Measurements from ENCODE around the gene LMX1B.

Gene LMX1B

DNA sequence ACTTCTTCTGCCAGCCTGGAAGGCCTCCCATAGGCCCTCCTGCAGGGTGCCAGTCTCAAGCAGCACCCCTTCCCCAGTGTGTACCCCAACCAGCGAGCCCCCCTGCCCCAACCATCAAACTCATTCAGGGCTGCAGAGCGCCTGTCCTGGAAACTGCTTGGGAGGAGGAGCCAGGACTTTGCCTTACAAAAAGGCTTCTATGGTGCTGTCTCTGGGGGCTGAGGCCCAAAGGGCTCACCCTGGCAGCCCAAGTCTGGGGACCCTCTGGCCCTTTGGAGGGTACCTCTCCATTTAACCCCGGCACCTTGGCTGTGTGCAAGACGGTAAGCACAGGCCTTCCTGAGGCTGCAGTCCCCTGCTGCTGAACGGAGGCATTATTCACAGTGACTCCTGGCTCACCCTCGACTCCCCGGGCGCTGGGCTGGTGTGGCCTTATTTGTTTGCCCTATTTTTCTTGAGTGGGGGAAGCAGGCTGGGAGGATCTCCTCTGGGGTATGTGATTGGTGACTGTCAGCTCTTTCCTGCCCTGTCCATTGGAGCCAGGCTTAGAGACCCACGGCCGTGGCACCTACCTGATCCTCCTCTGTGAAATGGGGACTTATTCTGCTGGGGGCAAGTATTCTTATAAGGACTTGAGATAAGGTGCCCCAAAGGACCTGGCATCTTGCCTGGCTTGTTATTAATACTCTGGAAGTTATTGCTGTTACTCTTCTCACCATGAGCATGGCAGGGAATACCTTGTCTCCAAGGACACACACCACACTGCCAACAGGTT lies 5.8 kb downstream of the LMX1B start:
- no peak for DNase-seq

DNA sequence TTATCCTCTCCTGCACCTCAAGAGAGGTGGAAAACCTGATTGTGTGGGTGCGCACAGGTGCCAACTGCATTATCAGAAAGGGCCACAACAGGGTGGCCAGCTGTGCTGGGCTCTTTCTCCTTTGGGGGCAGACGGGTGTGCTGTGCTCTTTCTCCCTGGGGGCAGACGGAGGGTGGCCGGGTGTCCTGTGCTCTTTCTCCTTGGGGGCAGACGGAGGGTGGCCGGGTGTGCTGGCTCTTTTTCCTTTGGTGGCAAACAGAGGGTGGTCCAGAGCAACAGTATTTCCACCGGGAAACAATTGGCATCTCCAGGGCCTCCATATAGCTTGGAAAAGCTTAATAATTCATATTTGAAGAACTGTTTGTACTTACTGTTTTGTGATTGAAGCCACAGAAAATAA lies 6.8 kb downstream of the LMX1B start:
- DNase-seq: no peak

DNA sequence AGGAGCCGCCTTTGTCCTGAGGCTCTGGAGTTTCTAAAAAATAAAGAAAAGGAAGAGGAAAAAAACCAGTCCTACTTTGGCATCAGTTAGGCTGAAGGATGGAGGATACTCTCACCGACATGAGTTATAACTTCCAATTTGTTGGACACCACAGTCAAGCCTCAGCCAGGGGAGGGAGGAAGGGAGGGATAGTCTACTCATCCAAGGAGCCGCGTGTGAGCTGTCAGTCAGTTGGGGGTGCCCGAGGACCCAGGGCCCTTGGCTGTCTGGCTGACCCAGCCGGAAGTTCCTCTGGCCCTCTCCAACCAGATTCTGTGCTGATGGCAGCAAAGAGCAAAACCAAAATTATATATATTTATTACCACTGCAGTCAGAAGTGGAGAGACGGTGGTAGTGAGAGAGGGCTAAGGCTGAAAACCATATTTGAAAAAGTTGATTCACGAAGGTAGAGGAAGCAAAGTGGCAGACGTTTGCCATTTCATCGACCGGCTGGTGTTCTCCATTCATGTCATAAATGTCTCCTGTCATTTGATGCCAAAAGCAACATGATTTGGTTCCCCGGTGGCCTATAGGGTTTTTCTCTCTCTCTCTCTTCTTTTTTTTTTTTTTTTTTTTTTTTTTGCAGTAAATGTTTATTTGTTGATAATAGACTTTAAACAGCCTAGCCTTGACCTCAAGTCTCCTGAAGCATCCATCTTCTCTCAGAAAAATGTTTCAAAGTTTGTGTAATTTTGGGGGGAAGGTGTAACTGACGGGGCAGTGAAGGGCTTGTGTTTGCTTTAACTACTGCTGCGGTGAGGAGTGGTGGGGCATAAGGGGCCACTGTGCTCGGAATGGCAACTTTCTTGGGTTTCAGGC lies 7.6 kb downstream of the LMX1B start:
- no peak for DNase-seq

DNA sequence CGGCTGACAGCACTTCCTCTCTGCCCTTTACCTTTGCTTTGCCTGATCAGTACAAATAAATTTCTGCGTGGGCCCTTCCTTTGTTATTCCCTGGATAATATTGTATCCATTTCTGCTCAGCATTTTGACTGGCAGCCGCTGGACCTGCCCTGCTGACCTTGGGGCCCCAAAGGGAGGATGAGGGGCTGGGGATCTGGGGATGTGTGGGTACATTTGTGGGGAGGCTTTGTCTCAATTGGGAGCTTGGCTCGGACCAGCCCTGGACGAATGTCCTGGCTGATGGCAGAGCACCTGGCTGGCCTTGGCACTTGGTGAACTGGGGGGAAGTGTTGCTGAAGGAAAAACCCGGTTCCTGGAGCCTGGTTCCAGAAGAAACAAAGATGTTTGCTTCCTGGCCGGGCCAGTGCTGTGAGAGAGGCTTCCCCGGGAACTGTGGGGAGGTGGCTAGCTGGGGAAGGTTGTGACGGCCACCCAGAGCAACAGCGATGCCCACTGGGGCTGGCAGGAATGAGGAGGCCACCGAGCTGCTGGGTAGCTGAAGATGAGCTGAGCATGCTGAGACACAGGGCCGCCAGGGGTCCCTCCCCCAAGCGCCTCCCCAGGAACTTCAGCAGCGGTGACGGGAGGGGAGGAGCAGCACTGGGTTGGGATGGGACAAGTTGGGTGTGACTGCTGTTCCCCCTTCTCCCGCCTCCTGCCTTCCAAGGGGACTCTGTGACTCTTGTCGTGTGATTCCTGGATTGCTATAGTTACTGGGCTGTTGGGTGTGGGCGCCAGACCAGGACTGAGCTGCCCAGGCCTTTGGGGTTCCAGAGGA lies 8.4 kb downstream of the LMX1B start:
- DNase-seq: no peak

DNA sequence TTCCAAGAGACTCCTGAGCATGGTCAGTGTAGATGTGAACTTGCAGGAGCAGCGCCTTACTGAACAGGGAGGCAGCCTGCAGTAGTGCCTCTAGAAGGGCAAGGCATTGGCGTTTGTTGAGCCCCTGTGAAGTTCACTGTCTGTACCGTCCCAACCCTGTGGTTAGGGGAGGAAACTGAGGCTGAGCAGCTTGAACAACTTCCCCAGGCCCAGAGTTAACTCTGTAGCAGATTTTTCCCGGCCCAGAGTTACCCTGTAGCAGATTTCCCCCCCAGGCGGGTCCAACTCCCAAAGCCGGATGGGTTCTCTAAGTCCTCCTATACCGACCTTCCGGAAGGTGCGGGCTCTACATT lies 9.6 kb downstream of the LMX1B start:
- no peak for DNase-seq

DNA sequence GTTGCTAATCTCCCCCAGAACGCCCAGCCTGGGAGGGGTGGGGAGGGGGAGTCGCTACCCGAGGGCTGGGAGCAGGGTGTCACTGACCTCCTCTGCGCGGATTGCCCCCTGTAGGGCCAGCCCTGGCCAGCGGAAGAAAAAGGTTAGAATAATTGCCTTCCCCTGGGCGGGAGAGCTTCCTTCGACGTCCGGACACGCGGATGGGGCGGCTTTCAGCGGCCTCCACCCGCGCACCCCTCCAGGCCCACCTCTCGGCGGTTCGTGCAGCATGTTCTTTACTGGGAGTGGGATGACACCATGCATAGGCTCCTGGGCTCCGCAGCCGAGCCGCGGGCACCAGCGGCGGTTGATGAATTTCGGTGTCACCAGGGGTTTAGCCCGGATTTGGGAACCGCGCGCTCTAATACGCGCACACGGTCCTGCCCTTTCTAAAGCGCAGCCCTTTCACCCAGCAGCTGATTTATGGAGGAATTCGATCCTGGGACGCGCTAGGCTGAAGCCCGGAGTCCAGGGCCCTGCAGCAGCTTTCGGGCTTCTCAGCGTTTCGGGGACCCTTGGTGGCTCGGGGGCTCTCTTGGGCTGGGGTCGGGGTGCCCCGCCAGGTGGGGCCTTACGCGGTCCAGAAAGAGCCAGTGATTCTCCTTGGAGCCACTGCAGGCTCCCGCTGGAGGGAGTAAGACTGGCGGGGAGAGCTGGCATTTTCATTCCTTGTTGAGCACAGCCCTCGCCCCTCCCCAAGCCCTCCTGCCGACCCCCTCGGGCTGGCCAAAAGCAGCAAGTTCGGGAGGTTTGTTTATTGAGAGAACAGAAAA lies 10.1 kb downstream of the LMX1B start:
- DNase-seq: no peak

DNA sequence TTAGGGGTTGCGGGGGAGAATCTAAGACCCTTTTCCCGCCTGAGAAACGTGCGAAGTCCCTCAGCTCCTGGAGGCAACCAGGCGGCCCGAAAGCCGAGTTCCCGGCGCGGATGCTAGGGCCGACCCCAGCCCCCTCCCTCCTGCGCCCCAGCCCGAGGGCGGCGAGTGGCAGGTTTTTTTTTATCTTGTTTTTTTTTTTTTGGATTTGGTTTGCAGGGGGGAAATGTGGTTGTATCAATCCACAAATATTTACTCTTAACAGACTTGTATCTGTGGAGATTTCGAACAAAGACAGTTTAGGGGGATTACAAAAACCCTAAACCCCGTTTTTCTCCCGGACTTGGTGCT lies 10.7 kb downstream of the LMX1B start:
- DNase-seq: no peak

DNA sequence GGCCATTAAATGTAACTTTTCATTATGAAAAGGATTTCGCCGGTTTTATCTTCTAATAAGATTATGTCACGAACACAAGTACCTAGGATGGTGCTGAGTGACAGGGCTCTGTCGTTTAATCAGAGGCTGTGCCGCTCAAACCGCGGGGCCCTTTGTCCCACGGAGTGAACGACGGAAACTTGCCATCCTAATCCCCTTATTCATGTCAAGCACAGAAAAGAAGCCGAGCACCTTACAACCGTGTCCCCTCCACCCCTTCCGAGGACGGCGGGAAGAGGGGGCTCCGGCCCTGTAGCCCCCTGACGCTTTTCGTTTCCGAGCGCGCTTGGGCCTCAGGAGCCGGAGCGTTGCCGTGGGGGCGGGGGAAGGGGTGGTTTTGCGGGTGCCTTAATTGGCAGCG lies 11.2 kb downstream of the LMX1B start:
- DNase-seq: no peak

DNA sequence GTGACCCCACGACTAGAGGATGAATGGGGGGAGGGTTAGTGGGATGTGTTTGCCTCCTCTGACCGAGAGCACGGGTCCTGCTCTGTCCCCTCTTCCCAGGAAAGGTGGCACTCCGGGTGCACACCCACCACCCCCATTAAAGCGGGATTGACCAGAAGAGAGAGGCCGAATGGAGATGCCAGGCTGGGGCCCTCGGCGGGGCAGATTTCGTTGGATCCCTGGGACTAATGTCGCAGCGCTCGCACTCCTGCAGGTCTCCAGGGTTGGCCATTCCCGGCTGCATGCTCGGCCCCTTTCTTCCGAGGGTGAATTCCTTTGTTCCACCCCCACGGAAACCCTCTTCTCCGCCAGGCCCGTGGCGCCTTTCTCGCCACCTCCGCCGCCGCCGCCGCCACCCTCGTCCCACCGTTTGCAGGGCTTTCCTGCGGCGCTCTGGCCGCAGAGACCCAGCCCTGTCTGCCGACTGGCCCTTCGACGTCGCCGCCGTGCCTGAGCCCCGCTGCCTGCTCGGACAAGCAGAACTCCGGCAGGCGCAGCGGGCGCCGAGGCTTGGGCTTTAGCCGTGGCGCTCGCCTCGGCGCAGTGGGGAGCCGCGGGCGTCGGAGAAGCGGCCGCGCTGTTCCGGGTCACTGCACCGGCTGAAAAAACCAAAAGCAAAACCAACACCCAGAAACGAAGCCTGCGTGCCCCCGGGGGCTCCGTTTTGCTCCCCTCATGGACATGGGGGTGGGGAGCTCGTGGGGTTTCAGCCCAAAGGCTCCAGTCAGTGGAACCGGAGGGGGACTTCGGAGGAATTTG lies 11.8 kb downstream of the LMX1B start:
- DNase-seq: no peak

DNA sequence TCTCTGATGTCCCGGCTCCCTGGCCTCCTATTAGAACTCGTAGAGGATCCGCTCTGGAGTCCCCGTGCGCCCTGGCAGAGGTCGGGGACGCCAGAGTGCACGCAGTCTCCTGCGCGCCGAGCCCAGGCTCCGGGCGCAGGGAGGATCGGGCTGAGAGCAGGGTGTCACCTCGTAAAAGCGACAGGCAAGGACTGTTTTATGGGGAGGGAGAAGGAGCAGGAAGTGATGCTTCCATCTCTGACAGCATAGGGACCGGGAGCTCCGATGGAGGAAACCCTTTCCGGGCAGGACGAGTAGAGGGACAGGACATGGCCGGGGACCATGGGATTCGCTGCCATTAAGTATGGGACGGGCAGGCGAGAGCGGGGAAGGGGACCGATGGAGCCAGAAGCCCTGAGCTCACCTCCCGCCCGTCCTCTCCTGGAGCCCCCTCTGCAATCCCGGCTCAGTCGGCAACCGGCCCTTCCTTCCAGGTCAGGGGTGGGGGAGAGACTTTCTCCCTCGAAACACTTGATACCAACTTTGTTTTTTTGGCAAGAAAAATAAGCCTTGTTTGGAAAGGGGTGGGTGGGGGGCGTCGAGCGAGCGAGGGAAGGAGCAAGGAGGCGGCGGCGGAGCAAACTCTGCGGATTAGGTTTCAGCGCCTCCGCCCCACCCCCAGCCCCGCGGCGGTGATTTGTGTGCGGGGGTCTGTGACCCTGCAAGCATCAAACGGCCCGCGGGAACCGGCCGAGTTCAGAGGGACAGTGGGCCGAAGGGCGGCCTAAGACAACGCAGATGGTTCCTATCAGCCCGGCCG lies 12.6 kb downstream of the LMX1B start:
- no peak for DNase-seq

DNA sequence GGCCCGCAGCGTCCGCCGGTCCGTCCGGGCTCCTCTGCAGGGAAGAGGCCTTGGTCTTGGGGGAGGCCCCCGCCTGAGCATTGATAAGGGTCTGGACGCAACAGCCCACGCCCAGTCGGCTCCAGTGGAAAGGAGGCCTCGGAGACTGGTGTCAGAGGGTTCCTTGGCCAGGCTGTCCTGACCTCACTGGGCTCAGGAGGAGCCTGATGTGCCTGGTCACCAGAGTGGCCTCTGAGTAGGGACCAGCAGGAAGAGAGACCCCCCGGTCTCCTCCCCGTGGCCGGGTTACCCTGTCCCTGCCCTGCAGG lies 13.2 kb downstream of the LMX1B start:
- DNase-seq: no peak

DNA sequence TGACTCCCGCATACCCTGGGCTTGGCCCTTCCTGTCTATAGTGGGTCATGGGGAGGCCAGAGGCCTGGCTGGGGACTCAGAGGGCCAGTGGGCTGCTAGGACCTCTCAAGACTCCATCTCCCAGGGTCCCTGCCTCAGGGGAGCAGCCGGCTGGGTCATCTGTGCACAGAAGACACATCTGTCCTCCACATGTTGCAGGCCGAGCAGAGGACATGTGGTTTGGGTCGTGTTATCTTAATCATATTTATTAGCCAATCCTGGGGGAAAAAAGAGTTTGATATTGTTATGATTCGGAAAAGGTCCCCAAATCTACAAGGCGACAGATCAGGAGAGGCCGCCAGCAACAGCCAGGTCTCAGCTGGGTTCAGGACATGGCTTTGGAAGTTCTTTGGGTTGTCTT lies 14.4 kb downstream of the LMX1B start:
- DNase-seq: no peak

DNA sequence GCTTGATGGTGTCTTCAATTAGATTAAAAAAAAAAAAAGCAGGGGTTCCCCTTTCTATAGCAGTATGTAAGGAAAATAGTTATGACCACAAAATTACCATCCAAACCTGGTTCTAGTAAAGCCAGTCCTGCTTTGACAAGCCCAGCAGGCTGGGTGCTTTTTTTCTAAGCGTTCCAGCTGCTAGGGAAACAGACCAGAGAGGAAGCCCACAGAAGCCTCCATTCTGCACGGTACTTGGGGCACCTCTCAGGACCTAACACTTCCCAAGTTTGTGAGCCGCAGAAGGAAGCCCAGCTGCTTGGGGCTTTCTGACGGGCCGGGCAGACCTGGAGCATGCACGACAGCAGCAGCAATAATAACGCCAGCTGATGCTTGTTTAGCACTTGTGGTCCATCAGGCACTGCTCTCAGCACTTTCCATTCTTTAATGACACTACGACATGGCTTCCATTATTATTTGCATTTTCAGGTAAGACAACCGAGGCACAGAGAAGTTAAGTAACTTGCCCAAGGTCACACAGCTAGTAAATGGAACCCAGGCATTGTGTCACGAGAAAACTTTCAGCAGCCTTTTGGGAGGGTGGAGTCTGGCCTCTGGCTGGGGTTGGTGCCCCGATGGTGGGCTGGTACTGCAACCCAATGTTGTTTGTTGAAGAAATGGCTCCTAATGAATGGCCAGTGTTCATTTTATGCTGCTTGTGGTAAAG lies 15.4 kb downstream of the LMX1B start:
- no peak for DNase-seq

DNA sequence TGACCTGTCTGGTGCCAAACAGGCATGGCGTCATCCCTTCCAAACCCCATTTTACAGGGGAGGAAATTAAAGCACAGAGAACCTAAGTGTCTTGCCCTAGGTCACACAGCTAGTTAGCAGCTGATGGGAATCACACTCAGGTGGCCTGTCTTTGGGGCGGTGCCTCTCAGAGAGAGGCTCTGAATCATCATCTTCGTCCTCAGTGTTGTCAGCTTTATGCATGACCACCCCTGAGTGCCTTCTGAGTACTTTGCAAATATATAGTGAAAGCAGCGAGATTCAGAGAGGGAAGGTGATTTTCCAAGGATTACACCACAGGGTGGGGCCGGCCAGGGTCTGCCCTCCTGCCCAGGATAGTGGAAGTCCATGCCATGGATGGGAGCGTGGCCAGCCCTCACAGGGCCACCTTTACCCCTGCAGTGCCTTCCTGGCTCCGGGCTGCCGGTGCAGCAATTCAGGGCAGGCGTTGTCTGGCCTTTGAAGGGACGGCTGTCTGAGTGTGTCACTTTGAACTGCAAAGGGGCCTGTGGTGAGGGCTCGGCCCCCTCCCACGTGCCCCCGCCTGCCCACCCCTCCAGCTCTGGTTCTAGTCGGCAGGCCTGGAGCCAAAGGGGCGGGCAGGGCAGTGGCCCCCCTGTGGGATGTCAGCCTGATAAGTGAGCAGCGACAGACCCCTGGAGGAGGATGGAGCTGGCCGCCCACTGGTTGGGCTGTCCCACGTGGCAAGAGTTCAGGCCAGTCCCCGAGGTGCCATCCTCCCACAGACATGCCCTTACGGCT lies 16.9 kb downstream of the LMX1B start:
- DNase-seq: no peak

DNA sequence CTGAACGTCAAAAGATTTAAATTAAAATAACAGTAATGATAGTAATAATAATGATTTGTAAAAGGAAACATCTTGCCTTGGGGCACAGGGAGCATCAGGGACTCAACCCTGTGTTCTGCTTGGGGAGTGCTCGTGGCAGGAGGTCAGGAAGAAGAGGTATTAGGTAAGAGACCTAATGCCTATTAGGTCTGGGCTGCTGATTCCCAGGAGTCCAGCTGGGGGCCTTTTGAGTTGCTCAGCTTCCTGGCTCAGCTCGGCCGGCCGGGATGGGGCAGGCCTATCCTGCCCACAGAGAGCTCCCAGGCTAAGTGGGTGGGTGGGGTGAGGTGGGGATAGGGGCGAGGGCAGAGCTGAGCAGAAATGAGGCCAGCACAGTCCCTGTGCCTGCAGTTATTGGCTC lies 17.5 kb downstream of the LMX1B start:
- no peak for DNase-seq

DNA sequence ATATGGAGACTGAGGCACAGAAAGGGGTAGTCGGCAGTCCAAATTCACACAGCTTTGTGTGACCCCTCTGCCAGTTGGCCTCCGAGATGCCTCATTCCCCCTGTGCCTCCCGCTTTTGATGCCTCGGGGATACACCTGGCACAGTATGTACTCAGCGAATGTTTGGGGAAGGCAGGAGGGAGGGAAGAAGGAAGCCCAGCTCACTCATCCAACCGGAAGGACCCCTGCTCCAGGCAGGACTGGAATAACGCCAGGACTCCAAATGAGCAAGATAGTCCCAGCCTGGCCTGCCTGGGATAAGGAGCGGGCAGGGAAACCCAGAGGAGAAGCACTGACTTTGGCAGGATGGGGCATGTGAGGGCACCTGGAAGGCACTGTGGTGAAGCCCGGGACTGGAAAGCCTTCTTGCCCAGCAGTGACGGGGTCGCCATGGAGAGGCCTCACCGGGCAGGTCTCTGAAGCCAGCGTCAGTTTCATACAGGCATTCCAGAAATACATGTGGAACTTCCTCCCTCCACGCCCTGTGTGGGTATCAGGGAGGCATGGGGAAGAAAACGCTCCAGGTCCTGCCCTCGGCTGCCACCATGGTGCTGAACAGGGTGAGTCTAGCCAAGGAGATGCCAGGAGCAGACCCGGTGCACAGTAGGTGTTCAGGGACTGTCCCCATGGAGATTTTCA lies 20.3 kb downstream of the LMX1B start:
- DNase-seq: no peak

DNA sequence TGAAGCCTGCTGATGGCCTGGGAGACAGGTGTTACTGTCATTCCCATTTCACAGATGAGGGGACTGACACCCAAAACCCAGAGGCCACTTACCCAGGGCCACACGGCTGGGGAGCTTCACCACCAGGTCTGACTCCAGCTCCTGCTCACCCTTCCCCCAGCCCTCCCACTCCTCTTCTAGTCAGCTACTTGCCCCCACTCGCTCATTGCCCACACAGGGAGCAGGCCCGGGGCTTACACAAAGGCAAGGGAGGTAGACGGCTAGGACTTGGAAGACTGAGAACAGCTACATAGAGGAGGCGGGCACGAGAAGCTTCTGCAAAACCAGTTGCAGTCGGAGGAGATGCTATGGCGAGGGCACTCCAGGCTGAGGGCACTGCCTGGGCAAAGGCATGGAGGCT lies 21.3 kb downstream of the LMX1B start:
- no peak for DNase-seq

DNA sequence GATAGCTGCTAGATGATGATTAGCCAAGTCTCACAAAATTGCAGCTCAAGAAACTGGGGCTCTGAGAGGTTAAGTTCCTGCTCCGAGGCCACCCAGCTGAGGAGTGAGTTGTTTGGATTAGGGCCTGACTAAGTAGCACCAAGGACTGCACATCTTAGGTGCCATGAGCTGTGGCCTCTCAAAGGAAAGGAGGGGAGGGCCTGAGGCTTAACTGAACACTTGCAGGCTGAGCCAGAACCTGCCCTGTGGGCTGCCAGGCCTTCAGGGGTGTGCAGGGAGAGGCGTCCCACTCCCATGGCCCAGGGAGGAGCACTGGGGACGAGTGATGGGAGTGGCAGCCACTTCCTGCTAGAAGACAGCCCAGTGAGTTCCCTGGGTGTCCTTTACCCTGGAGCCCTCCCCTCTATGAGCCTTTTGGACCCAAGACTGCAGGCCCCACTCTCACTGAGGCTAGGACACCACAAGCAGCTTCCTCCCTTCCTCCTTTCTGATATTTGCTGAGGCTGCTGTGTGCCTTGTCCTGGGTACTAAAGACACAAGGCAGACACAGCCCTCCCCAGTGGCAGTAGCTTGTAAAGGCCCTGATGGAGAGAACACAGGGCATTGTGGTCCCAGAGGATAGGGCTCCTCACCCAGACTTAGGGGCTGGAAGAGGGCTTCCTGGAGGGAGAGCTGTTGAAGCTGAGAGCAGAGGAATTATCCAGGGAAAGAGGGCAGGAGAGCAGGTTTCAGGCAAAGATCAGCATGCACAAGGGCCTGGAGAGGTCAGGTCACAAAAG lies 22.1 kb downstream of the LMX1B start:
- DNase-seq: no peak
